Measurements from ENCODE around the gene NCR3LG1.

- TF ChIP-seq CTCF (IDR thresholded peaks at IDR 0.05; ENCODE audit: insufficient read depth, low read length) (no peak), SPI1 (IDR thresholded peaks at IDR 0.05; ENCODE audit: borderline replicate concordance, low read depth) (no peak), REST (IDR thresholded peaks at IDR 0.05; ENCODE audit: insufficient replicate concordance, low read depth) (no peak), GABPA (IDR thresholded peaks at IDR 0.05; ENCODE audit: low read depth) (no peak), POLR2AphosphoS5 (IDR thresholded peaks at IDR 0.05; ENCODE audit: low read depth) (no peak)
Measured at GRCh38 chr11:17401841-17402240, 50.2 kb downstream of the NCR3LG1 start.
